Right atrium auricular region (tissue), 2 donors: Measurements from ENCODE around the gene ZMAT5. TPM values are rescaled to one million over a fixed set of nuclear protein-coding genes. Genes with fewer than 3 reads are reported as not detected.

ENCODE experiments used
- DNase-seq: peaks from one replicate; pipeline ENCODE4 v3.0.0-alpha.2; 2019; ENCODE audit warnings: low spot score
- H3K27ac ChIP-seq, 2 donors: fragments of 200-600 bp; sonication (generic); 1 replicate in 1 of 2; 2 replicates in 1 of 2; pipeline ENCODE4 v1.5.1; 2016 to 2019
- H3K27me3 ChIP-seq, 2 donors: fragments of 200-600 bp; sonication (generic); one replicate each; pipeline versions ENCODE4 v1.5.1 to v1.6.0; 2017 to 2019
- H3K36me3 ChIP-seq: fragments of 200-600 bp; sonication (generic); one replicate; pipeline ENCODE4 v1.5.1; 2016
- H3K4me1 ChIP-seq, 2 donors: fragments of 200-600 bp; sonication (generic); one replicate each; pipeline versions ENCODE4 v1.5.1 to v1.6.0; 2017 to 2019
- H3K4me3 ChIP-seq, 2 donors: fragments of 200-600 bp; sonication (generic); 1 replicate in 1 of 2; 2 replicates in 1 of 2; pipeline ENCODE4 v1.5.1; 2017 to 2019; ENCODE audit warnings: mild to moderate bottlenecking in 1 of 2, moderate library complexity in 1 of 2
- H3K9me3 ChIP-seq, 2 donors: fragments of 200-600 bp; sonication (generic); one replicate each; pipeline ENCODE4 v1.5.1; 2019
- CTCF ChIP-seq, 2 donors: fragments of 200-600 bp; sonication (generic); IDR thresholded peaks; one replicate each; pipeline ENCODE4 v1.5.1; 2019; ENCODE audit warnings: antibody characterized with exemption in 2 of 2
- total RNA-seq, 2 donors: library from RNA; depleted of rRNA; stranded (reverse); fragments of >200 nt; gene quantifications; one replicate each; pipeline ENCODE4 v1.1.0, GENCODE V29; 2016

The ZMAT5 gene
- total RNA-seq, 2 donors from 2014 or later: 17.0 to 22.9 TPM

- Histone ChIP-seq H3K27me3 (peaks cover 0 to 10% of the 10 kb centered on the region in 2 donors), H3K9me3 (no peaks in the 10 kb centered on the region), H3K36me3 (no peaks in the 10 kb centered on the region), H3K4me3 (no peak overlapping the region), H3K27ac (no peak overlapping the region), H3K4me1 (peaks cover 0 to 26% of the 10 kb centered on the region in 2 donors)
- DNase-seq: no peak
- no peak for TF ChIP-seq CTCF (IDR thresholded peaks at IDR 0.05)
These were observed 63.1 kb downstream of the ZMAT5 start for GRCh38 chr22:29703569-29704195.

- no peak overlapping the region for H3K4me3 ChIP-seq
- no peaks in the 10 kb centered on the region for H3K36me3 ChIP-seq
- H3K4me1 ChIP-seq: peaks cover 0 to 26% of the 10 kb centered on the region in 2 donors
- H3K27ac ChIP-seq: no peak overlapping the region
- peaks cover 0 to 10% of the 10 kb centered on the region in 2 donors for H3K27me3 ChIP-seq
- TF ChIP-seq CTCF (IDR thresholded peaks at IDR 0.05): no peak
- no peaks in the 10 kb centered on the region for H3K9me3 ChIP-seq
- DNase-seq: no peak
These were observed 63.8 kb downstream of the ZMAT5 start for GRCh38 chr22:29702931-29703501.

DNA sequence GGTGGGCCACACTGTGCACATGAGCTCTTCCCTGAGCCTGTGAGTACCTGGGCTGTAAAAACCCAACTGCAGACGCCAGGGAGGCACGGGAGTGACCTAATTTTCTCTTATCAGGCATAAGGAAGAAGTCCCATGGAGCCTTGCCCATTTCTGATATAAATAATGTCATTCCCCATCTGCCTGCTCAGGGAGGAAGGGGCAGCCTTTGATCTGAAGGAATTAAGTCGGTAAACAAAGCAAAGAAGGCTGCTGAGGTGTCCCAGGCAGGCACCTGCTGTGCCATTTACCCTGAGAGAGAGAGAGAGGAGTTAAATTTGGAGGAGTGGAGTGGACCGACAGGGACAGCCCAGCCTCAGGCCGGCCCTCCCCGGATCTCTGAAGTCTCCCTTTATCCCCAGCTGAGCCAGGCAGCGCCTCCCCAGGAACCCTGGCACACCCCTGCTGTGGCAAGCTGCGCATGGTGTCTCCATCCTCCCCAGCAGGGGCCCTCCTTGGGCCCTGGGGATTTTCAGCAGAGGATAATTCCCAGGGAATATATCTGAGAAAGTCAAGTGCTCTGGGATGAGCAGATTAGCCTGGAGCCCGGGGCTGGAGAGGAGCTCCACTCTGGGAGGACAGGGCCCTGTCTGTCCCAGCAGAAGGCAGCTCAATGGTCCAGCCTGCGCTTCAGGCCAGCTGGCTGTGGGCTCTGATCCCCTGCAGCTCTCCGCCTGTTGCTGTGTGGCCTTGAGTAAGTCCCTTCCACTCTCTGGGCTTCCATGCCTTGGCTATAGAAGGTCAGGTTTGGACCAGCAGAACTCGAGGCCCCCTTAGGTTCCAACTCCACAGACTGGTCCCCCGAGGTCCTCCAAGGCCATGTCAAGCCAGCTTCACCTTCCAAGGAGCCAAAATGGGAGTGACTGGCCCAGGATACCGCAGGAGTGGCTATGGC lies 64.5 kb downstream of the ZMAT5 start:
- H3K27me3 ChIP-seq: peaks cover 0 to 10% of the 10 kb centered on the region in 2 donors
- TF ChIP-seq CTCF (IDR thresholded peaks at IDR 0.05): no peak
- no peak overlapping the region for H3K27ac ChIP-seq
- H3K4me3 ChIP-seq: no peak overlapping the region
- no peaks in the 10 kb centered on the region for H3K36me3 ChIP-seq
- peaks cover 0 to 26% of the 10 kb centered on the region in 2 donors for H3K4me1 ChIP-seq
- no peak for DNase-seq
- H3K9me3 ChIP-seq: no peaks in the 10 kb centered on the region

DNA sequence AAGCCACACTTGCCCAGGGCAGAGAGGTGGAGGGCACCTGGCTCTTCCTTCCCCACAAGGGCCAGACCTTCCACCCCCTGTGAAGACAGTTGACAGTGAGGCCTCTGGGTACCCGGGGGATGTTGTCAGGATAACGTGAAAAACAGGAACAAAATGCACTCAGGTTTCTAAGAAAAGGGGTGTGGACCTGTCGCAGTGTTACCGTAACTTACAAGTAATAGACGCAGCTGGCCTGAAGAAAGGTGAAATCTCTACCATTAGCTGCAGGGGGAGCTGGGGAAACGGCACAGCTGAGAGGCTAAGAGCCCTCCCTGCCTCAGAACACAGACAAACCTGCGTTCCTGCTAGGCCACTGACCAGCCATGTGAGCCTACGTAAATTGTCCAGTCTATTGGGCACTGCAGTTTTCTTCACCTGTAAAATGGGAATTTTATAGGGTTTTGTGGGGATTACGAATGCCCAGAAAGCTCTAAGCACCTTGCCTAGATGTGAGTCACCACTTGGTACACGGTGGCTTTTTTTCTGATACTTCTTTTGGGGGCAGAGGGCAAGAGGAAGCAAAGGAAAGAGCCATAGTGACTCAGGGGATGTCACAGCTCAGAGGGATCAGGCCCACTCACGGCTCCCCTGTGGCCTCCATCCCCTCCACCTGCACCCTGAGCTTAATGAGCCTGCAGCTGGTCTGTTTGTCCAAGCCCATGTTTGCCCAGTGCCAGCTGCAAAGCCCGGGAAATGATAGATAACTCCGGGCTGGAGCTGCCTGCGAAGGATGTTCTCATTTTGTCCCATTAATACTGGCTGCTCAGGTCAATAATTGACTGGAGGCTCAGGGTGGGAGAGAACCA lies 65.4 kb downstream of the ZMAT5 start:
- Histone ChIP-seq H3K36me3 (no peaks in the 10 kb centered on the region), H3K9me3 (no peaks in the 10 kb centered on the region), H3K27ac (no peak overlapping the region), H3K4me3 (no peak overlapping the region), H3K4me1 (peaks cover 0 to 26% of the 10 kb centered on the region in 2 donors), H3K27me3 (peaks cover 0 to 10% of the 10 kb centered on the region in 2 donors)
- TF ChIP-seq CTCF (IDR thresholded peaks at IDR 0.05): no peak
- DNase-seq: no peak

DNA sequence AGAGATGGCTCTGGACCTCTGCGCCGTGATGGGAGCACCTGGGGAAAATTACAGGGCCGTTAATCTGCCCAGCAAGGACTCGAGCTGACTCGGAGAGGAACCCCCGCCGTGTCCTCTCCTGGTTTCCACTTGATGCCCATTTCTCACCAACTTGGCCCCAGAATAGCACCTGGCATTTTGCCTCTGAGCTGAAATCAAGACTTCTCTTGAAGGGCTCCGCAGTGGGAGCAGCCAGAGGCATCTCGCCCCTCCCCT lies 66.0 kb downstream of the ZMAT5 start:
- Histone ChIP-seq H3K27ac (no peak overlapping the region), H3K9me3 (no peaks in the 10 kb centered on the region), H3K27me3 (peaks cover 0 to 10% of the 10 kb centered on the region in 2 donors), H3K4me3 (no peak overlapping the region), H3K36me3 (peaks cover under 1% of the 10 kb centered on the region), H3K4me1 (peaks cover 0 to 26% of the 10 kb centered on the region in 2 donors)
- DNase-seq: no peak
- TF ChIP-seq CTCF (IDR thresholded peaks at IDR 0.05): no peak
